ENCODE results near the gene JAK1.
"Not testable (repeated sequence)": the region's sequence is repeated elsewhere in the genome, so short reads cannot be mapped to it uniquely, and the experiment has no call there.

Gene JAK1

GRCh38 chr1:64948216-64948615, 18.1 kb downstream of the JAK1 start:
- DNase-seq: no peak

GRCh38 chr1:64946916-64947315, 19.4 kb downstream of the JAK1 start:
- DNase-seq: no peak

GRCh38 chr1:64944913-64945312, 21.4 kb downstream of the JAK1 start:
- no peak for DNase-seq

GRCh38 chr1:64942675-64943074, 23.7 kb downstream of the JAK1 start:
- no peak for DNase-seq

GRCh38 chr1:64942118-64942517, 24.2 kb downstream of the JAK1 start:
- DNase-seq: no peak

GRCh38 chr1:64941461-64942117, 24.8 kb downstream of the JAK1 start:
- DNase-seq: no peak

GRCh38 chr1:64940025-64940424, 26.3 kb downstream of the JAK1 start:
- DNase-seq: no peak

GRCh38 chr1:64938991-64939390, 27.4 kb downstream of the JAK1 start:
- DNase-seq: no peak

- no peak for DNase-seq
These were observed 29.4 kb downstream of the JAK1 start for GRCh38 chr1:64936956-64937355.

- no peak for DNase-seq
These were observed 30.7 kb downstream of the JAK1 start for GRCh38 chr1:64935551-64936155.

- no peak for DNase-seq
These were observed 31.5 kb downstream of the JAK1 start for GRCh38 chr1:64934878-64935275.

- no peak for DNase-seq
These were observed 32.1 kb downstream of the JAK1 start for GRCh38 chr1:64934115-64934877.

GRCh38 chr1:64933296-64934070, 32.9 kb downstream of the JAK1 start:
- DNase-seq: no peak

GRCh38 chr1:64932962-64933295, 33.4 kb downstream of the JAK1 start:
- no peak for DNase-seq

- DNase-seq: not testable (repeated sequence)
These were observed 35.7 kb downstream of the JAK1 start for GRCh38 chr1:64930640-64931039.

GRCh38 chr1:64929221-64929620, 37.1 kb downstream of the JAK1 start:
- no peak for DNase-seq

GRCh38 chr1:64928325-64928724, 38.0 kb downstream of the JAK1 start:
- DNase-seq: no peak

- DNase-seq: no peak
These were observed 40.8 kb downstream of the JAK1 start for GRCh38 chr1:64925594-64925993.

GRCh38 chr1:64923294-64923718, 43.0 kb downstream of the JAK1 start:
- DNase-seq: no peak

- DNase-seq: no peak
These were observed 44.0 kb downstream of the JAK1 start for GRCh38 chr1:64922336-64922735.

- DNase-seq: no peak
These were observed 44.6 kb downstream of the JAK1 start for GRCh38 chr1:64921771-64922170.

- DNase-seq: no peak
These were observed 45.3 kb downstream of the JAK1 start for GRCh38 chr1:64920941-64921589.

GRCh38 chr1:64919120-64919519, 47.2 kb downstream of the JAK1 start:
- DNase-seq: not testable (repeated sequence)
